Neural progenitor cell (in vitro differentiated cells): Measurements from ENCODE around the gene FBXL20.

Experiments
- EZH2 ChIP-seq: fragments of 200-600 bp; sonication (generic); IDR thresholded peaks from 2 replicates; pipeline ENCODE4 v1.6.1; 2017; ENCODE audit warnings: antibody characterized with exemption, mild to moderate bottlenecking, moderate library complexity
- TF ChIP-seq, protein P1 (sequence below): fragments of 200-600 bp; sonication (generic); IDR thresholded peaks from 2 replicates; pipeline ENCODE4 v1.5.1; 2017; ENCODE audit warnings: antibody characterized with exemption, mild to moderate bottlenecking

- TF ChIP-seq, protein P1, sequence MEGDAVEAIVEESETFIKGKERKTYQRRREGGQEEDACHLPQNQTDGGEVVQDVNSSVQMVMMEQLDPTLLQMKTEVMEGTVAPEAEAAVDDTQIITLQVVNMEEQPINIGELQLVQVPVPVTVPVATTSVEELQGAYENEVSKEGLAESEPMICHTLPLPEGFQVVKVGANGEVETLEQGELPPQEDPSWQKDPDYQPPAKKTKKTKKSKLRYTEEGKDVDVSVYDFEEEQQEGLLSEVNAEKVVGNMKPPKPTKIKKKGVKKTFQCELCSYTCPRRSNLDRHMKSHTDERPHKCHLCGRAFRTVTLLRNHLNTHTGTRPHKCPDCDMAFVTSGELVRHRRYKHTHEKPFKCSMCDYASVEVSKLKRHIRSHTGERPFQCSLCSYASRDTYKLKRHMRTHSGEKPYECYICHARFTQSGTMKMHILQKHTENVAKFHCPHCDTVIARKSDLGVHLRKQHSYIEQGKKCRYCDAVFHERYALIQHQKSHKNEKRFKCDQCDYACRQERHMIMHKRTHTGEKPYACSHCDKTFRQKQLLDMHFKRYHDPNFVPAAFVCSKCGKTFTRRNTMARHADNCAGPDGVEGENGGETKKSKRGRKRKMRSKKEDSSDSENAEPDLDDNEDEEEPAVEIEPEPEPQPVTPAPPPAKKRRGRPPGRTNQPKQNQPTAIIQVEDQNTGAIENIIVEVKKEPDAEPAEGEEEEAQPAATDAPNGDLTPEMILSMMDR, result no peak
- no peak for TF ChIP-seq EZH2
Measured at GRCh38 chr17:39208136-39208535, 193.3 kb downstream of the FBXL20 start.
